Liver (tissue), 9 donors: ENCODE results near the gene DGCR2. TPM values are rescaled to one million over a fixed set of nuclear protein-coding genes. Genes with fewer than 3 reads are reported as not detected.

Source experiments
- DNase-seq: peaks from one replicate; pipeline ENCODE4 v3.0.0-alpha.2; 2017; ENCODE audit warnings: low spot score
- H3K27ac ChIP-seq, 2 donors: one replicate each; pipeline ENCODE4 v1.7.0; 2013; ENCODE audit warnings: inconsistent platforms in 2 of 2, low read length in 2 of 2, control low read depth in 1 of 2, low read depth in 1 of 2, mild to moderate bottlenecking in 1 of 2
- H3K27me3 ChIP-seq, 4 donors: one replicate each; pipeline versions ENCODE4 v1.6.1 to v1.7.0; 2013; ENCODE audit warnings: low read length in 3 of 4, inconsistent platforms in 1 of 4, mild to moderate bottlenecking in 1 of 4, moderate library complexity in 1 of 4; ENCODE audit not compliant: control insufficient read depth in 4 of 4, insufficient read depth in 4 of 4
- H3K36me3 ChIP-seq, 4 donors: one replicate each; pipeline versions ENCODE4 v1.6.1 to v1.7.0; 2013; ENCODE audit warnings: low read length in 3 of 4, mild to moderate bottlenecking in 3 of 4, low read depth in 1 of 4, moderate library complexity in 1 of 4; ENCODE audit not compliant: control insufficient read depth in 4 of 4, insufficient read depth in 3 of 4
- H3K4me1 ChIP-seq, 4 donors: one replicate each; pipeline versions ENCODE4 v1.6.1 to v1.7.0; 2013; ENCODE audit warnings: low read length in 3 of 4, mild to moderate bottlenecking in 3 of 4, moderate library complexity in 1 of 4; ENCODE audit not compliant: control insufficient read depth in 4 of 4, insufficient read depth in 4 of 4
- H3K4me3 ChIP-seq, 3 donors: one replicate each; pipeline versions ENCODE4 v1.6.1 to v1.7.0; 2013; ENCODE audit warnings: low read length in 3 of 3, control low read depth in 1 of 3, low read depth in 1 of 3, mild to moderate bottlenecking in 1 of 3
- H3K9ac ChIP-seq, 2 donors: one replicate each; pipeline ENCODE4 v1.7.0; 2013; ENCODE audit warnings: low read length in 2 of 2, mild to moderate bottlenecking in 2 of 2, moderate library complexity in 2 of 2, control low read depth in 1 of 2, low read depth in 1 of 2
- H3K9me3 ChIP-seq, 4 donors: one replicate each; pipeline versions ENCODE4 v1.6.1 to v1.7.0; 2013; ENCODE audit warnings: low read length in 3 of 4; ENCODE audit not compliant: control insufficient read depth in 4 of 4
- ATF3 ChIP-seq: IDR thresholded peaks from 2 replicates; pipeline ENCODE4 v1.6.1; 2016; ENCODE audit warnings: antibody characterized with exemption
- GABPA ChIP-seq, 2 donors: IDR thresholded peaks in 1 of 2; conservative IDR thresholded peaks in 1 of 2; 2 replicates each; pipeline ENCODE4 v1.6.1; 2016; ENCODE audit warnings: antibody characterized with exemption in 2 of 2, mild to moderate bottlenecking in 1 of 2, moderate library complexity in 1 of 2
- HNF4G ChIP-seq: IDR thresholded peaks from 2 replicates; pipeline ENCODE4 v1.6.1; 2016; ENCODE audit warnings: antibody characterized with exemption
- JUND ChIP-seq, 2 donors: IDR thresholded peaks; 2 replicates each; pipeline ENCODE4 v1.6.1; 2016; ENCODE audit warnings: antibody characterized with exemption in 2 of 2
- MAX ChIP-seq: IDR thresholded peaks from 2 replicates; pipeline ENCODE4 v1.6.1; 2016; ENCODE audit warnings: antibody characterized with exemption
- NR2F2 ChIP-seq: IDR thresholded peaks from 2 replicates; pipeline ENCODE4 v1.6.1; 2016; ENCODE audit warnings: antibody characterized with exemption
- RAD21 ChIP-seq, 2 donors: IDR thresholded peaks; 2 replicates each; pipeline ENCODE4 v1.6.1; 2016; ENCODE audit warnings: antibody characterized with exemption in 2 of 2, mild to moderate bottlenecking in 2 of 2
- REST ChIP-seq: IDR thresholded peaks from 2 replicates; pipeline ENCODE4 v1.6.1; 2016; ENCODE audit warnings: antibody characterized with exemption, mild to moderate bottlenecking
- RXRA ChIP-seq, 2 donors: IDR thresholded peaks; 2 replicates each; pipeline ENCODE4 v1.6.1; 2017 to 2018; ENCODE audit warnings: antibody characterized with exemption in 2 of 2, mild to moderate bottlenecking in 1 of 2
- SP1 ChIP-seq: IDR thresholded peaks from 2 replicates; pipeline ENCODE4 v1.6.1; 2018; ENCODE audit warnings: antibody characterized with exemption, mild to moderate bottlenecking
- TAF1 ChIP-seq: conservative IDR thresholded peaks from 2 replicates; pipeline ENCODE4 v1.6.1; 2016; ENCODE audit warnings: antibody characterized with exemption, mild to moderate bottlenecking
- ZBTB33 ChIP-seq: IDR thresholded peaks from 2 replicates; pipeline ENCODE4 v1.6.1; 2016; ENCODE audit warnings: antibody characterized with exemption
- WGBS: extraction: QIAGEN DNeasy Blood & Tissue Kit; methylation state at CpG from one replicate; pipeline ENCODE4 v1.1.7; 2013; 5-methylcytosine and 5-hydroxymethylcytosine counted together
- polyA plus RNA-seq, 2 donors: library from polyadenylated mRNA; stranded (reverse) in 1 of 2; unstranded in 1 of 2; fragments of 200-250 nt in 1 of 2; fragments of >200 nt in 1 of 2; fragmentation: Nextera tagmentation in 1 of 2; extraction: Ambion mirVana in 1 of 2; gene quantifications; one replicate each; pipeline versions ENCODE4 v1.2.1 to v1.2.3, GENCODE V29; 2013 to 2015
- total RNA-seq, 2 donors: library from RNA; depleted of rRNA; stranded (reverse); fragments of >200 nt; gene quantifications; one replicate each; pipeline ENCODE4 v1.2.3, GENCODE V29; 2014
- TF ChIP-seq, protein P1 (sequence below): fragments of 150-350 bp; IDR thresholded peaks from 2 replicates; pipeline ENCODE4 v1.5.1; 2017; ENCODE audit warnings: improper control_type of control experiment, low read depth, low read length; ENCODE audit not compliant: missing input control
- donor health status: healthy.
- donor health status: healthy.
- donor health status: healthy.
- donor health status: healthy.
- donor health status: healthy.

DGCR2 gene
- total and polyA plus RNA-seq, 4 donors, result 11.2 to 30.0 (median 21.1) TPM

GRCh38 chr22:19152942-19153883, 31.0 kb upstream of the DGCR2 start:
- Histone ChIP-seq H3K4me1 (peaks cover 4 to 12% (median 4%) of the 10 kb centered on the region in 4 donors), H3K4me3 (no peak overlapping the region), H3K9me3 (no peaks in the 10 kb centered on the region), H3K27ac (no peak overlapping the region), H3K27me3 (peaks cover 4 to 10% (median 7%) of the 10 kb centered on the region in 4 donors), H3K36me3 (no peaks in the 10 kb centered on the region), H3K9ac (no peak overlapping the region)
- DNase-seq, result no peak
- TF ChIP-seq HNF4G (no peak), RXRA (IDR thresholded peaks at IDR 0.05) (no peak), ATF3 (no peak), JUND (IDR thresholded peaks at IDR 0.05) (no peak), NR2F2 (no peak), SP1 (no peak), GABPA (IDR thresholded peaks at IDR 0.05 in 1 of 2, conservative IDR thresholded peaks at IDR 0.05 in 1 of 2) (no peak), MAX (no peak)
- TF ChIP-seq, protein P1, sequence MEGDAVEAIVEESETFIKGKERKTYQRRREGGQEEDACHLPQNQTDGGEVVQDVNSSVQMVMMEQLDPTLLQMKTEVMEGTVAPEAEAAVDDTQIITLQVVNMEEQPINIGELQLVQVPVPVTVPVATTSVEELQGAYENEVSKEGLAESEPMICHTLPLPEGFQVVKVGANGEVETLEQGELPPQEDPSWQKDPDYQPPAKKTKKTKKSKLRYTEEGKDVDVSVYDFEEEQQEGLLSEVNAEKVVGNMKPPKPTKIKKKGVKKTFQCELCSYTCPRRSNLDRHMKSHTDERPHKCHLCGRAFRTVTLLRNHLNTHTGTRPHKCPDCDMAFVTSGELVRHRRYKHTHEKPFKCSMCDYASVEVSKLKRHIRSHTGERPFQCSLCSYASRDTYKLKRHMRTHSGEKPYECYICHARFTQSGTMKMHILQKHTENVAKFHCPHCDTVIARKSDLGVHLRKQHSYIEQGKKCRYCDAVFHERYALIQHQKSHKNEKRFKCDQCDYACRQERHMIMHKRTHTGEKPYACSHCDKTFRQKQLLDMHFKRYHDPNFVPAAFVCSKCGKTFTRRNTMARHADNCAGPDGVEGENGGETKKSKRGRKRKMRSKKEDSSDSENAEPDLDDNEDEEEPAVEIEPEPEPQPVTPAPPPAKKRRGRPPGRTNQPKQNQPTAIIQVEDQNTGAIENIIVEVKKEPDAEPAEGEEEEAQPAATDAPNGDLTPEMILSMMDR, result no peak
- 61% methylated on average over 11 of the region's 11 CpGs for WGBS

- no peak overlapping the region for H3K9ac ChIP-seq
- H3K27ac ChIP-seq, result no peak overlapping the region
- H3K36me3 ChIP-seq, result no peaks in the 10 kb centered on the region
- H3K27me3 ChIP-seq, result peaks cover 4 to 10% (median 7%) of the 10 kb centered on the region in 4 donors
- DNase-seq, result no peak
- H3K9me3 ChIP-seq, result no peaks in the 10 kb centered on the region
- TF ChIP-seq MAX (no peak), REST (no peak), SP1 (no peak), RAD21 (IDR thresholded peaks at IDR 0.05) (no peak), TAF1 (no peak), NR2F2 (no peak), HNF4G (no peak), JUND (IDR thresholded peaks at IDR 0.05) (no peak), ZBTB33 (no peak)
- H3K4me1 ChIP-seq, result peaks cover 4 to 12% (median 4%) of the 10 kb centered on the region in 4 donors
- WGBS, result 59% methylated on average over 10 of the region's 10 CpGs
- H3K4me3 ChIP-seq, result no peak overlapping the region
These were observed 29.3 kb upstream of the DGCR2 start for GRCh38 chr22:19151329-19152191.
